Measurements from ENCODE around the gene DNAH3. TPM values are rescaled to one million over a fixed set of nuclear protein-coding genes. Genes with fewer than 3 reads are reported as not detected.
"Not testable (repeated sequence)": the region's sequence is repeated elsewhere in the genome, so short reads cannot be mapped to it uniquely, and the experiment has no call there.

The DNAH3 gene
- total RNA-seq, 1 experiment from 2014 or later = 0.70 TPM

DNA sequence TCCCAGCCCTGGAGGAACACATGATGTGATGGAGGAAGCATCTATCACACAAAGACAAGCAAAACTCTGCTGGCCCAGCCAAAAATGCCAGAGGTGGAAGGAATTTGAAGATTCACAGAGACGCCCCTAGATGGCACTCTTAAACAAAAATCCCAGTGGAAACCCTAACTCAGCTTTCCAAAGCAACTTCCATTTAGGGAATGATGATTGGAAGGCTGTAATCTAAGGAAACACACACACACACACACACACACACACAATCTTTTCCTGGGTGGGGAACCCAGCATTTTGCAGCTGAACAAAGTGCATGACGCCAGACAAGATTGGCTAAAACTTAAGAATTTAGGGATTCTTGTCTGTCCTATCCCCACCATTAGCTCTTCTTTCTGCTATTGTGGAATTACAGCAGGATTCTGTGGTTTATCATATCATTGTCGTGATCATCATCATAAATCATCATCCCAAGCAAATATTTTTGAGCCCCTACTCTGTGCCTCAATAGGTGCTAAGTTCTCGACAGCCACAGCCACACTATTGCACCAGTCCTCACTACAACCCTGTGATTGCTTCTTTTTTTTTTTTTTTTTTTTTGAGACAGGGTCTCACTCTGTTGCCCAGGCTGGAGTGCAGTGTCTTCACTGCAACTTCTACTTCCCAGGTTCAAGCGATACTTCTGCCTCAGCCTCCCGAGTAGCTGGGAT, 6.3 kb upstream of the DNAH3 start:
- Histone ChIP-seq H3K79me2 (ENCODE audit: low read depth) (peaks cover 20% of the 10 kb centered on the region), H3K9me3 (ENCODE audit: insufficient read depth, low read depth) (no peaks in the 10 kb centered on the region), H2AFZ (no peak overlapping the region), H3K4me3 (no peak overlapping the region), H3K27me3 (ENCODE audit: insufficient read depth, low read depth) (no peaks in the 10 kb centered on the region), H4K20me1 (ENCODE audit: insufficient read depth) (peaks cover 3% of the 10 kb centered on the region), H3K9me2 (ENCODE audit: insufficient read depth) (no peaks in the 10 kb centered on the region), H3K27ac (no peak overlapping the region), H3K4me1 (replicated peaks; ENCODE audit: insufficient read depth) (peaks cover 16% of the 10 kb centered on the region), H3K4me2 (no peak overlapping the region), H3K36me3 (ENCODE audit: low read depth) (peaks cover 12% of the 10 kb centered on the region), H3F3A (ENCODE audit: insufficient read depth, low read depth) (0 out of 2 replicates have a peak, but pooled peaks cover 5% of the 10 kb centered on the region)
- no TSS peak for BruUV-seq (replicated peaks)
- CTCF ChIA-PET = interaction anchor here (0.6 to 1.9 kb wide), 5 partner anchors 50 to 306 kb away, joined by 5 to 20 read pairs (median 5); no protein-coding TSS in a partner anchor
- TF ChIP-seq EZH2 (IDR thresholded peaks at IDR 0.05; ENCODE audit: low read depth) = no peak
- TF ChIP-seq, protein P1, sequence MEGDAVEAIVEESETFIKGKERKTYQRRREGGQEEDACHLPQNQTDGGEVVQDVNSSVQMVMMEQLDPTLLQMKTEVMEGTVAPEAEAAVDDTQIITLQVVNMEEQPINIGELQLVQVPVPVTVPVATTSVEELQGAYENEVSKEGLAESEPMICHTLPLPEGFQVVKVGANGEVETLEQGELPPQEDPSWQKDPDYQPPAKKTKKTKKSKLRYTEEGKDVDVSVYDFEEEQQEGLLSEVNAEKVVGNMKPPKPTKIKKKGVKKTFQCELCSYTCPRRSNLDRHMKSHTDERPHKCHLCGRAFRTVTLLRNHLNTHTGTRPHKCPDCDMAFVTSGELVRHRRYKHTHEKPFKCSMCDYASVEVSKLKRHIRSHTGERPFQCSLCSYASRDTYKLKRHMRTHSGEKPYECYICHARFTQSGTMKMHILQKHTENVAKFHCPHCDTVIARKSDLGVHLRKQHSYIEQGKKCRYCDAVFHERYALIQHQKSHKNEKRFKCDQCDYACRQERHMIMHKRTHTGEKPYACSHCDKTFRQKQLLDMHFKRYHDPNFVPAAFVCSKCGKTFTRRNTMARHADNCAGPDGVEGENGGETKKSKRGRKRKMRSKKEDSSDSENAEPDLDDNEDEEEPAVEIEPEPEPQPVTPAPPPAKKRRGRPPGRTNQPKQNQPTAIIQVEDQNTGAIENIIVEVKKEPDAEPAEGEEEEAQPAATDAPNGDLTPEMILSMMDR (conservative IDR thresholded peaks at IDR 0.05) = peak; percentile 73
- intact Hi-C loops (cut with micrococcal nuclease; ENCODE audit: unreplicated experiment) = loop anchor here (1.0 to 5.0 kb wide), 2 partner anchors 250 to 1164 kb away; no protein-coding TSS in a partner anchor
- POLR2A ChIA-PET (ENCODE audit: unreplicated experiment) = interaction anchor here (0.7 kb wide), 1 partner anchor 1067 kb away, joined by 12 read pairs; no protein-coding TSS in a partner anchor
- DNase-seq = peak; percentile 42 to 47

DNA sequence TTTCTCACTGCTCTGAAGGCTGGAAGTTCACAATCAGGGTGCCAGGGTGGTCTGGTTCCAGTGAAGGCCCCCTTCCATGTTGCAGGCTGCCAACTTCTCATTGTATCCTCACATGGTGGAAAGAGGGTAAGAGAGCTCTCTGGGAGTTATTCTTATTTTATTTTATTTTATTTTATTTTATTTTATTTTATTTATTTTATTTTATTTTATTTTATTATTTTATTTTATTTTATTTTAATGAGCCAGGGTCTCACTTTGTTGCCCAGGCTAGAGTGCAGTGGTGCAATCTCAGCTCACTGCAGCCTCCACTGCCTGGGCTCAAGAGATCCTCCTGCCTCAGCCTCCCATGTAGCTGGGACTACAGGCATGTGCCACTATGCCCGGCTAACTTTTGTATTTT, 5.4 kb upstream of the DNAH3 start:
- Histone ChIP-seq H3K79me2 (ENCODE audit: low read depth) (peaks cover 14% of the 10 kb centered on the region), H3K4me1 (replicated peaks; ENCODE audit: insufficient read depth) (peaks cover 16% of the 10 kb centered on the region)
- CTCF ChIA-PET = interaction anchor here (0.6 to 1.9 kb wide), 2 partner anchors 123 to 392 kb away, joined by 4 to 5 read pairs; no protein-coding TSS in a partner anchor
- H3F3A ChIP-seq (ENCODE audit: insufficient read depth, low read depth); H3K9me2 ChIP-seq (ENCODE audit: insufficient read depth); H3K4me3 ChIP-seq; H3K36me3 ChIP-seq (ENCODE audit: low read depth); BruUV-seq (replicated peaks); H3K27ac ChIP-seq; DNase-seq; H4K20me1 ChIP-seq (ENCODE audit: insufficient read depth); H2AFZ ChIP-seq; H3K9me3 ChIP-seq (ENCODE audit: insufficient read depth, low read depth); H3K4me2 ChIP-seq; POLR2A ChIA-PET (ENCODE audit: unreplicated experiment); H3K27me3 ChIP-seq (ENCODE audit: insufficient read depth, low read depth): not testable (repeated sequence)
- intact Hi-C loops (cut with micrococcal nuclease; ENCODE audit: unreplicated experiment) = loop anchor here (1.0 to 5.0 kb wide), 2 partner anchors 249 to 1165 kb away; no protein-coding TSS in a partner anchor

DNA sequence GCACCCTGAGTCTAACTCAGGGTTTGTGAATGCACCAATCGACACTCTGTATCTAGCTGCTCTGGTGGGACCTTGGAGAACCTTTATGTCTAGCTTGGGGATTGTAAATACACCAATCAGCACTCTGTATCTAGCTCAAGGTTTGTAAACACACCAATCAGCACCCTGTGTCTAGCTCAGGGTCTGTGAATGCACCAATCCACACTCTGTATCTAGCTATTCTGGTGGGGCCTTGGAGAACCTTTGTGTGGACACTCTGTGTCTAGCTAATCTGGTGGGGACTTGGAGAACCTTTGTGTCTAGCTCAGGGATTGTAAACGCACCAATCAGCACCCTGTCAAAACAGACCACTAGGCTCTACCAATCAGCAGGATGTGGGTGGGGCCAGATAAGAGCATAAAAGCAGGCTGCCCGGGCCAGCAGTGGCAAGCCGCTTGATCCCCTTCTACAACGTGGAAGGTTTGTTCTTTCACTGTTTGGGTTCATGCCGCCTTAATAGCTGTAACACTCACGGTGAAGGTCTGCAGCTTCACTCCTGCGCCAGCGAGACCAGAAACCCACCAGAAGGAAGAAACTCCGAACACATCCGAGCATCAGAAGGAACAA, 2.6 kb upstream of the DNAH3 start:
- H3K36me3 ChIP-seq (ENCODE audit: low read depth); POLR2A ChIA-PET (ENCODE audit: unreplicated experiment); H4K20me1 ChIP-seq (ENCODE audit: insufficient read depth); H3K4me3 ChIP-seq; H3K27me3 ChIP-seq (ENCODE audit: insufficient read depth, low read depth); H2AFZ ChIP-seq; H3K9me2 ChIP-seq (ENCODE audit: insufficient read depth); H3F3A ChIP-seq (ENCODE audit: insufficient read depth, low read depth); BruUV-seq (replicated peaks); H3K79me2 ChIP-seq (ENCODE audit: low read depth); H3K4me1 ChIP-seq (replicated peaks; ENCODE audit: insufficient read depth); intact Hi-C loops (cut with micrococcal nuclease; ENCODE audit: unreplicated experiment); H3K27ac ChIP-seq; DNase-seq; H3K9me3 ChIP-seq (ENCODE audit: insufficient read depth, low read depth); H3K4me2 ChIP-seq: not testable (repeated sequence)
- CTCF ChIA-PET = interaction anchor here (0.7 kb wide), 1 partner anchor 210 kb away, joined by 6 read pairs; no protein-coding TSS in a partner anchor

DNA sequence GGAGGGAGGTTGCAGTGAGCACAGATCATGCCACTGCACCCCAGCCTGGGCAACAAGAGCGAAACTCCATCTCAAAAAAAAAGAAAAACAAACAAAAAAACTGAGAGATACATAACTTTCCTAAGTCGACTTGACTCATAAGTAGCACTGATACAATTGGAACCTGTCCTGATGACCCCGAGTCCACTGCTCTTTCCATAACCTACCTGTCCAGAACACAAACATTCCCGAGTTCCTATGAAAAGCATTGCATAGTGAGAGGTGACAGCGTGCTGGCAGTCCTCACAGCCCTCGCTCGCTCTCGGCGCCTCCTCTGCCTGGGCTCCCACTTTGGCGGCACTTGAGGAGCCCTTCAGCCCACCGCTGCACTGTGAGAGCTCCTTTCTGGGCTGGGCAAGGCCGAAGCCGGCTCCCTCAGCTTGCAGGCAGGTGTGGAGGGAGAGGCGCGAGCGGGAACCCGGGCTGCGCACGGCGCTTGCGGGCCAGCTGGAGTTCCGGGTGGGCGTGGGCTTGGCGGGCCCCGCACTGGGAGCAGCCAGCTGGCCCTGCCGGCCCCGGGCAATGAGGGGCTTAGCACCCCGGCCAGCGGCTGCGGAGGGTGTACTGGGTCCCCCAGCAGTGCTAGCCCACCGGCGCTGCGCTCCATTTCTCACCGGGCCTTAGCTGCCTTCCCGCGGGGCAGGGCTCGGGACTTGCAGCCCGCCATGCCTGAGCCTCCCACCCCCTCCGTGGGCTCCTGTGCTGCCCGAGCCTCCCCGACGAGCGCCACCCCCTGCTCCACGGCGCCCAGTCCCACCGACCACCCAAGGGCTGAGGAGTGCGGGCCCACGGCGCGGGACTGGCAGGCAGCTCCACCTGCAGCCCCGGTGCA, 1.7 kb upstream of the DNAH3 start:
- H3K4me2 ChIP-seq; H3K9me2 ChIP-seq (ENCODE audit: insufficient read depth); H3K27me3 ChIP-seq (ENCODE audit: insufficient read depth, low read depth); H4K20me1 ChIP-seq (ENCODE audit: insufficient read depth); H3K9me3 ChIP-seq (ENCODE audit: insufficient read depth, low read depth); POLR2A ChIA-PET (ENCODE audit: unreplicated experiment); intact Hi-C loops (cut with micrococcal nuclease; ENCODE audit: unreplicated experiment); CTCF ChIA-PET; H3K4me1 ChIP-seq (replicated peaks; ENCODE audit: insufficient read depth); H3K36me3 ChIP-seq (ENCODE audit: low read depth); BruUV-seq (replicated peaks); H3K79me2 ChIP-seq (ENCODE audit: low read depth); DNase-seq; H3K27ac ChIP-seq; H2AFZ ChIP-seq; H3F3A ChIP-seq (ENCODE audit: insufficient read depth, low read depth); H3K4me3 ChIP-seq: not testable (repeated sequence)

Measured in PC-9 (cell line).